HEK293 (cell line): ENCODE results near the gene CTBP1.
A peak's percentile ranks its signal among the peaks of the same experiment; 100 is the strongest.

Experiments
- GLIS1 ChIP-seq: fragments of 450-650 bp; formaldehyde crosslinking; IDR thresholded peaks from 2 replicates; pipeline ENCODE4 v1.5.1; 2016; ENCODE audit warnings: missing biosample characterization, missing genetic modification characterization
- KLF16 ChIP-seq: fragments of 450-650 bp; formaldehyde crosslinking; IDR thresholded peaks from 2 replicates; pipeline ENCODE4 v1.5.1; 2017; ENCODE audit warnings: missing biosample characterization, missing genetic modification characterization
- KLF9 ChIP-seq: fragments of 450-650 bp; formaldehyde crosslinking; IDR thresholded peaks from 2 replicates; pipeline ENCODE4 v1.5.1; 2016; ENCODE audit warnings: missing biosample characterization, missing genetic modification characterization, low read depth
- SALL2 ChIP-seq: fragments of 450-650 bp; formaldehyde crosslinking; IDR thresholded peaks from 2 replicates; pipeline ENCODE4 v1.5.0; 2017; ENCODE audit warnings: missing biosample characterization, mild to moderate bottlenecking, missing genetic modification characterization, borderline replicate concordance
- SCRT1 ChIP-seq: fragments of 450-650 bp; formaldehyde crosslinking; IDR thresholded peaks from 2 replicates; pipeline ENCODE4 v1.5.1; 2016; ENCODE audit warnings: missing biosample characterization, missing genetic modification characterization, borderline replicate concordance
- SETDB1 ChIP-seq: IDR thresholded peaks from one replicate; pipeline ENCODE4 v1.6.1; 2017; ENCODE audit warnings: mild to moderate bottlenecking, low read length, moderate library complexity, mixed read lengths; ENCODE audit not compliant: insufficient read length
- TRIM28 ChIP-seq: IDR thresholded peaks from 2 replicates; pipeline ENCODE4 v1.6.1; 2011; ENCODE audit warnings: low read length, control low read depth, borderline replicate concordance
- YY2 ChIP-seq: fragments of 450-650 bp; formaldehyde crosslinking; IDR thresholded peaks from 2 replicates; pipeline ENCODE4 v1.5.1; 2016; ENCODE audit warnings: missing biosample characterization, missing genetic modification characterization
- ZFHX2 ChIP-seq: fragments of 450-650 bp; formaldehyde crosslinking; conservative IDR thresholded peaks from 2 replicates; pipeline ENCODE4 v1.5.1; 2016; ENCODE audit warnings: missing biosample characterization, missing genetic modification characterization
- ZNF121 ChIP-seq: fragments of 450-650 bp; formaldehyde crosslinking; IDR thresholded peaks from 2 replicates; pipeline ENCODE4 v1.5.1; 2016; ENCODE audit warnings: missing biosample characterization, missing genetic modification characterization
- ZNF16 ChIP-seq: fragments of 450-650 bp; formaldehyde crosslinking; IDR thresholded peaks from 2 replicates; pipeline ENCODE4 v1.5.1; 2016; ENCODE audit warnings: low read depth, missing biosample characterization, missing genetic modification characterization
- ZNF175 ChIP-seq: fragments of 450-650 bp; formaldehyde crosslinking; IDR thresholded peaks from 2 replicates; pipeline ENCODE4 v1.5.1; 2016; ENCODE audit warnings: missing biosample characterization, missing genetic modification characterization
- ZNF2 ChIP-seq: fragments of 450-650 bp; formaldehyde crosslinking; IDR thresholded peaks from 2 replicates; pipeline ENCODE4 v1.5.1; 2016; ENCODE audit warnings: missing biosample characterization, missing genetic modification characterization
- ZNF214 ChIP-seq: fragments of 450-650 bp; formaldehyde crosslinking; IDR thresholded peaks from 2 replicates; pipeline ENCODE4 v1.5.1; 2017; ENCODE audit warnings: missing biosample characterization, mild to moderate bottlenecking, missing genetic modification characterization, borderline replicate concordance
- ZNF239 ChIP-seq: fragments of 450-650 bp; formaldehyde crosslinking; IDR thresholded peaks from 2 replicates; pipeline ENCODE4 v1.5.1; 2016; ENCODE audit warnings: missing biosample characterization, missing genetic modification characterization
- ZNF311 ChIP-seq: fragments of 450-650 bp; formaldehyde crosslinking; IDR thresholded peaks from 2 replicates; pipeline ENCODE4 v1.5.1; 2017; ENCODE audit warnings: missing biosample characterization, missing genetic modification characterization, borderline replicate concordance
- ZNF324 ChIP-seq: fragments of 450-650 bp; formaldehyde crosslinking; IDR thresholded peaks from 2 replicates; pipeline ENCODE4 v1.5.1; 2016; ENCODE audit warnings: missing biosample characterization, missing genetic modification characterization
- ZNF335 ChIP-seq: fragments of 450-650 bp; formaldehyde crosslinking; conservative IDR thresholded peaks from 2 replicates; pipeline ENCODE4 v1.5.1; 2016; ENCODE audit warnings: missing biosample characterization, missing genetic modification characterization
- ZNF350 ChIP-seq: fragments of 450-650 bp; formaldehyde crosslinking; IDR thresholded peaks from 2 replicates; pipeline ENCODE4 v1.5.0; 2017; ENCODE audit warnings: missing biosample characterization, mild to moderate bottlenecking, missing genetic modification characterization
- ZNF366 ChIP-seq: fragments of 450-650 bp; formaldehyde crosslinking; conservative IDR thresholded peaks from 2 replicates; pipeline ENCODE4 v1.5.1; 2016; ENCODE audit warnings: missing biosample characterization, missing genetic modification characterization
- ZNF37A ChIP-seq: fragments of 450-650 bp; IDR thresholded peaks from 2 replicates; pipeline ENCODE4 v1.5.1; 2018; ENCODE audit warnings: missing biosample characterization, missing genetic modification characterization
- ZNF394 ChIP-seq: fragments of 450-650 bp; formaldehyde crosslinking; IDR thresholded peaks from 2 replicates; pipeline ENCODE4 v1.5.1; 2016; ENCODE audit warnings: missing biosample characterization, missing genetic modification characterization, mild to moderate bottlenecking, moderate library complexity, borderline replicate concordance
- ZNF48 ChIP-seq: fragments of 450-650 bp; formaldehyde crosslinking; IDR thresholded peaks from 2 replicates; pipeline ENCODE4 v1.5.1; 2016; ENCODE audit warnings: missing biosample characterization, missing genetic modification characterization
- ZNF510 ChIP-seq: fragments of 450-650 bp; formaldehyde crosslinking; IDR thresholded peaks from 2 replicates; pipeline ENCODE4 v1.5.1; 2018; ENCODE audit warnings: mild to moderate bottlenecking, missing genetic modification characterization, missing biosample characterization; ENCODE audit not compliant: insufficient replicate concordance
- ZNF544 ChIP-seq: fragments of 450-650 bp; formaldehyde crosslinking; IDR thresholded peaks from 2 replicates; pipeline ENCODE4 v1.5.0; 2017; ENCODE audit warnings: missing biosample characterization, missing genetic modification characterization
- ZNF549 ChIP-seq: fragments of 450-650 bp; IDR thresholded peaks from 2 replicates; pipeline ENCODE4 v1.5.1; 2018; ENCODE audit warnings: missing biosample characterization, missing genetic modification characterization, mild to moderate bottlenecking, inconsistent platforms, moderate library complexity
- ZNF558 ChIP-seq: fragments of 450-650 bp; formaldehyde crosslinking; IDR thresholded peaks from 2 replicates; pipeline ENCODE4 v1.5.1; 2016; ENCODE audit warnings: missing biosample characterization, missing genetic modification characterization
- ZNF600 ChIP-seq: fragments of 450-650 bp; formaldehyde crosslinking; IDR thresholded peaks from 2 replicates; pipeline ENCODE4 v1.5.1; 2016; ENCODE audit warnings: missing biosample characterization, missing genetic modification characterization
- ZNF670 ChIP-seq: fragments of 450-650 bp; formaldehyde crosslinking; IDR thresholded peaks from 2 replicates; pipeline ENCODE4 v1.5.1; 2016; ENCODE audit warnings: missing biosample characterization, missing genetic modification characterization, low read depth
- ZNF677 ChIP-seq: fragments of 450-650 bp; IDR thresholded peaks from 2 replicates; pipeline ENCODE4 v1.5.0; 2018; ENCODE audit warnings: missing biosample characterization, mild to moderate bottlenecking, missing genetic modification characterization, moderate library complexity
- ZNF76 ChIP-seq: fragments of 450-650 bp; formaldehyde crosslinking; IDR thresholded peaks from 2 replicates; pipeline ENCODE4; 2016; ENCODE audit warnings: low read depth, missing biosample characterization, missing genetic modification characterization, borderline replicate concordance
- ZNF792 ChIP-seq: fragments of 450-650 bp; formaldehyde crosslinking; IDR thresholded peaks from 2 replicates; pipeline ENCODE4 v1.5.1; 2016; ENCODE audit warnings: missing biosample characterization, missing genetic modification characterization
- ZSCAN23 ChIP-seq: fragments of 450-650 bp; formaldehyde crosslinking; IDR thresholded peaks from 2 replicates; pipeline ENCODE4 v1.5.1; 2016; ENCODE audit warnings: missing biosample characterization, missing genetic modification characterization
- TF ChIP-seq, protein P1 (sequence below): fragments of 450-650 bp; formaldehyde crosslinking; IDR thresholded peaks from 2 replicates; pipeline ENCODE4; 2016; ENCODE audit warnings: missing biosample characterization, missing genetic modification characterization
- TF ChIP-seq, protein P2 (sequence below): fragments of 450-650 bp; formaldehyde crosslinking; IDR thresholded peaks from 2 replicates; pipeline ENCODE4 v1.5.1; 2017; ENCODE audit warnings: missing biosample characterization, missing genetic modification characterization
- TF ChIP-seq, protein P3 (sequence below): fragments of 450-650 bp; formaldehyde crosslinking; IDR thresholded peaks from 2 replicates; pipeline ENCODE4 v1.5.1; 2016; ENCODE audit warnings: missing biosample characterization, missing genetic modification characterization
- TF ChIP-seq, protein P4 (sequence below): IDR thresholded peaks from 2 replicates; pipeline ENCODE4 v1.6.1; 2011; ENCODE audit warnings: mild to moderate bottlenecking, low read depth, low read length, borderline replicate concordance

Gene CTBP1

DNA sequence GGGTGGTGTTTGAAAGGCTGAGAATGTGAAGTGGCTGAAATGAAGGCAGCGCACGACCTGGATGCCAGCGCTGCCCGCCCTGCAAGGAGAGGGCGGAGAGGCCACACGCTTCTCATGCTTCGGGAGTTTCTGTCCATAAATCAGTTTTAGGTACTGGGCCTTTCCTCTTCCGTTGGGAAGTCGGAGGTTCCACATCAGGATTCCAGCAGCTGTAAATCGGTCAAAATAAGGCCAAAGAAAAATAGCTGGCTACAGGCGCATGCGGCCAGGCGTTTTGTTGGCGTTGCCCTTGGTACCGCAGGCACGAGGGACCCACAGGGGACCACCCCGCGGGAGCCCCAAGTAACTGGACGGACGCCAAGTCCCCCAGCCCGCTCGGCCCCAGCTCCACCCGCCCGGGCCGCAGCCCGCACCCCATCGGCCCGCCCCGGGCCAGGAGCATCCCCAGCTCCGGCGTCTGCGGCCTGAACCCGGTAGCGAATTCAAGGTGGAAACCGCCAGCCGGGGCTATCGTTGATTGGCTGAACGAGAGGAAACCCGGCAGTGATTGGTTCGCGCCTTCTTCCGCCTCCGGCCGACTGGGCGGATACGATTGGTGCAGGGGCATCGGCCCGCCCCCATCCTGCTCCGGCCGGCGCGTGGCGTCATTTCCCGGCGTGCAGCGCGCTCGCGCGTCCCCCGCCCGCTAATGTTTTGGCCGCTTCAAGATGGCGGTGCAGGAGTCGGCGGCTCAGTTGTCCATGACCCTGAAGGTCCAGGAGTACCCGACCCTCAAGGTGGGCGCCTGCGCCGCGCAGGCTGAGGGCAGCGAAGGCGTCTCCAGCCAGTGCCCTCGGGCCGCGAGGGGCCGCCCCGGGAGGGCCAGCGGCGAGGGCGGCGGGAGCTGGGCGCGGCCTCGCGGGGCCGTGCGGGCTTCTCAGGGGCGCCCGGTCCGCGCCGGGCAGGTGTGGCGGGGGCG, 40.6 kb upstream of the CTBP1 start, which contains the start of gene MAEA (continued):
- TF ChIP-seq ZNF121 (tag by site-specific recombination) (no peak), SCRT1 (tag by site-specific recombination) (no peak), ZNF600 (tag by site-specific recombination) (no peak), ZNF2 (tag by site-specific recombination) (no peak), ZNF239 (tag by site-specific recombination) (no peak), ZNF670 (no peak), ZNF214 (no peak), ZNF311 (tag by site-specific recombination) (no peak), ZNF558 (tag by site-specific recombination) (no peak), ZNF792 (tag by site-specific recombination) (no peak), TRIM28 (no peak), ZNF366 (tag by site-specific recombination) (no peak), ZNF549 (no peak), GLIS1 (peak; percentile 68), ZNF48 (tag by site-specific recombination) (no peak), SALL2 (no peak), ZNF16 (no peak), ZNF175 (tag by site-specific recombination) (no peak), SETDB1 (no peak), KLF16 (0 out of 2 replicates have a peak, but pooled peaks have one; percentile 35), ZFHX2 (tag by site-specific recombination) (peak; percentile 21; the same call in 1 of the 2 replicates), ZNF544 (tag by site-specific recombination) (no peak), ZSCAN23 (tag by site-specific recombination) (no peak), ZNF510 (no peak), ZNF394 (peak; percentile 33; the same call in 1 of the 2 replicates), ZNF677 (tag by site-specific recombination) (no peak), ZNF324 (tag by site-specific recombination) (no peak), ZNF76 (tag by site-specific recombination) (peak; percentile 90), KLF9 (tag by site-specific recombination) (peak; percentile 23; the same call in 1 of the 2 replicates), ZNF335 (peak; percentile 91), ZNF37A (tag by site-specific recombination) (no peak), ZNF350 (no peak), YY2 (tag by site-specific recombination) (peak; percentile 78)
- TF ChIP-seq, protein P1, sequence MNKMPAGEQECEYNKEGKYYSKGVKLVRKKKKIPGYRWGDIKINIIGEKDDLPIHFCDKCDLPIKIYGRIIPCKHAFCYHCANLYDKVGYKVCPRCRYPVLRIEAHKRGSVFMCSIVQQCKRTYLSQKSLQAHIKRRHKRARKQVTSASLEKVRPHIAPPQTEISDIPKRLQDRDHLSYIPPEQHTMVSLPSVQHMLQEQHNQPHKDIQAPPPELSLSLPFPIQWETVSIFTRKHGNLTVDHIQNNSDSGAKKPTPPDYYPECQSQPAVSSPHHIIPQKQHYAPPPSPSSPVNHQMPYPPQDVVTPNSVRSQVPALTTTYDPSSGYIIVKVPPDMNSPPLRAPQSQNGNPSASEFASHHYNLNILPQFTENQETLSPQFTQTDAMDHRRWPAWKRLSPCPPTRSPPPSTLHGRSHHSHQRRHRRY (tag by site-specific recombination) = no peak
- TF ChIP-seq, protein P2, sequence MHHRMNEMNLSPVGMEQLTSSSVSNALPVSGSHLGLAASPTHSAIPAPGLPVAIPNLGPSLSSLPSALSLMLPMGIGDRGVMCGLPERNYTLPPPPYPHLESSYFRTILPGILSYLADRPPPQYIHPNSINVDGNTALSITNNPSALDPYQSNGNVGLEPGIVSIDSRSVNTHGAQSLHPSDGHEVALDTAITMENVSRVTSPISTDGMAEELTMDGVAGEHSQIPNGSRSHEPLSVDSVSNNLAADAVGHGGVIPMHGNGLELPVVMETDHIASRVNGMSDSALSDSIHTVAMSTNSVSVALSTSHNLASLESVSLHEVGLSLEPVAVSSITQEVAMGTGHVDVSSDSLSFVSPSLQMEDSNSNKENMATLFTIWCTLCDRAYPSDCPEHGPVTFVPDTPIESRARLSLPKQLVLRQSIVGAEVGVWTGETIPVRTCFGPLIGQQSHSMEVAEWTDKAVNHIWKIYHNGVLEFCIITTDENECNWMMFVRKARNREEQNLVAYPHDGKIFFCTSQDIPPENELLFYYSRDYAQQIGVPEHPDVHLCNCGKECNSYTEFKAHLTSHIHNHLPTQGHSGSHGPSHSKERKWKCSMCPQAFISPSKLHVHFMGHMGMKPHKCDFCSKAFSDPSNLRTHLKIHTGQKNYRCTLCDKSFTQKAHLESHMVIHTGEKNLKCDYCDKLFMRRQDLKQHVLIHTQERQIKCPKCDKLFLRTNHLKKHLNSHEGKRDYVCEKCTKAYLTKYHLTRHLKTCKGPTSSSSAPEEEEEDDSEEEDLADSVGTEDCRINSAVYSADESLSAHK = no peak
- TF ChIP-seq, protein P3, sequence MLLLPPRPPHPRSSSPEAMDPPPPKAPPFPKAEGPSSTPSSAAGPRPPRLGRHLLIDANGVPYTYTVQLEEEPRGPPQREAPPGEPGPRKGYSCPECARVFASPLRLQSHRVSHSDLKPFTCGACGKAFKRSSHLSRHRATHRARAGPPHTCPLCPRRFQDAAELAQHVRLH = no peak
- TF ChIP-seq, protein P4, sequence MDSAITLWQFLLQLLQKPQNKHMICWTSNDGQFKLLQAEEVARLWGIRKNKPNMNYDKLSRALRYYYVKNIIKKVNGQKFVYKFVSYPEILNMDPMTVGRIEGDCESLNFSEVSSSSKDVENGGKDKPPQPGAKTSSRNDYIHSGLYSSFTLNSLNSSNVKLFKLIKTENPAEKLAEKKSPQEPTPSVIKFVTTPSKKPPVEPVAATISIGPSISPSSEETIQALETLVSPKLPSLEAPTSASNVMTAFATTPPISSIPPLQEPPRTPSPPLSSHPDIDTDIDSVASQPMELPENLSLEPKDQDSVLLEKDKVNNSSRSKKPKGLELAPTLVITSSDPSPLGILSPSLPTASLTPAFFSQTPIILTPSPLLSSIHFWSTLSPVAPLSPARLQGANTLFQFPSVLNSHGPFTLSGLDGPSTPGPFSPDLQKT = peak; percentile 57; the same call in 1 of the 2 replicates
